SK-N-MC (cell line): ENCODE results near the gene AHSA1.

Source experiments
- DNase-seq: peaks from one replicate; pipeline ENCODE4 v3.0.0-alpha.2; 2011; ENCODE audit warnings: low read depth, low spot score
- H3K27ac ChIP-seq: fragments of 200-600 bp; sonication (generic); 2 replicates; pipeline ENCODE4 v1.5.1; 2016; ENCODE audit warnings: mixed run types
- H3K36me3 ChIP-seq: fragments of 200-600 bp; sonication (generic); 2 replicates; pipeline ENCODE4 v1.6.1; 2017; ENCODE audit warnings: antibody characterized with exemption, low read length, mixed read lengths; ENCODE audit not compliant: insufficient read depth
- H3K4me3 ChIP-seq: fragments of 200-600 bp; sonication (generic); 2 replicates; pipeline ENCODE4 v1.5.1; 2016
- H3K9ac ChIP-seq: fragments of 200-600 bp; sonication (generic); 2 replicates; pipeline ENCODE4 v1.8.0; 2017; ENCODE audit warnings: mixed run types, mixed read lengths; ENCODE audit not compliant: insufficient read length
- H3K9me3 ChIP-seq: fragments of 200-600 bp; sonication (generic); 2 replicates; pipeline ENCODE4 v1.6.1; 2017; ENCODE audit warnings: low read depth, mild to moderate bottlenecking, antibody characterized with exemption, low read length, moderate library complexity, mixed read lengths
- EZH2 ChIP-seq: fragments of 200-600 bp; sonication (generic); IDR thresholded peaks from one replicate; pipeline ENCODE4 v1.6.1; 2017; ENCODE audit warnings: antibody characterized with exemption
- FOXP2 ChIP-seq: optimal IDR thresholded peaks from 2 replicates; pipeline ENCODE3; 2011; ENCODE audit warnings: mild to moderate bottlenecking, moderate library complexity; ENCODE audit not compliant: insufficient read depth; ENCODE audit errors: extremely low read length, control extremely low read depth
- POLR2AphosphoS5 ChIP-seq: IDR thresholded peaks from 2 replicates; pipeline ENCODE4 v1.6.1; 2012; ENCODE audit warnings: mild to moderate bottlenecking, low read depth, low read length, borderline replicate concordance

AHSA1 gene

GRCh38 chr14:77436042-77436441 is 21.9 kb upstream of the AHSA1 start:
- no peak for DNase-seq
- peaks cover 22% of the 10 kb centered on the region for H3K36me3 ChIP-seq

GRCh38 chr14:77438596-77438995 is 19.3 kb upstream of the AHSA1 start:
- peaks cover 38% of the 10 kb centered on the region for H3K36me3 ChIP-seq
- no peak overlapping the region for H3K9ac ChIP-seq
- no peak overlapping the region for H3K4me3 ChIP-seq
- no peak overlapping the region for H3K27ac ChIP-seq
- H3K9me3 ChIP-seq, result no peaks in the 10 kb centered on the region
- no peak for TF ChIP-seq EZH2
- no peak for TF ChIP-seq POLR2AphosphoS5
- TF ChIP-seq FOXP2, result no peak
- no peak for DNase-seq

More at GRCh38 chr14:77436042-77436441, 21.9 kb upstream of the AHSA1 start:
- TF ChIP-seq FOXP2 (no peak), POLR2AphosphoS5 (no peak), EZH2 (no peak)
- Histone ChIP-seq H3K9me3 (no peaks in the 10 kb centered on the region), H3K9ac (no peak overlapping the region), H3K27ac (no peak overlapping the region), H3K4me3 (no peak overlapping the region)

- Histone ChIP-seq H3K4me3 (no peak overlapping the region), H3K36me3 (peaks cover 37% of the 10 kb centered on the region), H3K9me3 (no peaks in the 10 kb centered on the region), H3K27ac (no peak overlapping the region), H3K9ac (no peak overlapping the region)
- DNase-seq, result no peak
- no peak for TF ChIP-seq POLR2AphosphoS5
- no peak for TF ChIP-seq FOXP2
- no peak for TF ChIP-seq EZH2
Measured at GRCh38 chr14:77439861-77440260, 18.0 kb upstream of the AHSA1 start.

- no peak overlapping the region for H3K9ac ChIP-seq
- no peak overlapping the region for H3K27ac ChIP-seq
- no peak for DNase-seq
- TF ChIP-seq POLR2AphosphoS5, result no peak
- no peak for TF ChIP-seq EZH2
- no peak for TF ChIP-seq FOXP2
- H3K4me3 ChIP-seq, result no peak overlapping the region
- peaks cover 31% of the 10 kb centered on the region for H3K36me3 ChIP-seq
- no peaks in the 10 kb centered on the region for H3K9me3 ChIP-seq
Measured at GRCh38 chr14:77442196-77442595, 15.7 kb upstream of the AHSA1 start.

GRCh38 chr14:77455966-77456640 is 1.8 kb upstream of the AHSA1 start:
- Histone ChIP-seq H3K36me3 (peaks cover 15% of the 10 kb centered on the region), H3K9ac (peak overlapping the region; percentile 84), H3K27ac (no peak overlapping the region), H3K4me3 (peak overlapping the region; percentile 98), H3K9me3 (no peaks in the 10 kb centered on the region)
- TF ChIP-seq EZH2, result no peak
- DNase-seq, result no peak

GRCh38 chr14:77457115-77457521 is 775 bp upstream of the AHSA1 start:
- TF ChIP-seq FOXP2 (no peak), POLR2AphosphoS5 (no peak), EZH2 (no peak)
- no peak overlapping the region for H3K27ac ChIP-seq
- peaks cover 25% of the 10 kb centered on the region for H3K36me3 ChIP-seq
- peak overlapping the region; percentile 98 for H3K4me3 ChIP-seq
- DNase-seq, result no peak
- peak overlapping the region; percentile 84 for H3K9ac ChIP-seq
- H3K9me3 ChIP-seq, result no peaks in the 10 kb centered on the region

- H3K36me3 ChIP-seq, result peaks cover 36% of the 10 kb centered on the region
- TF ChIP-seq EZH2 (no peak), POLR2AphosphoS5 (no peak), FOXP2 (no peak)
- H3K9me3 ChIP-seq, result no peaks in the 10 kb centered on the region
- H3K9ac ChIP-seq, result peak overlapping the region; percentile 98
- peak overlapping the region; percentile 98 for H3K4me3 ChIP-seq
- no peak overlapping the region for H3K27ac ChIP-seq
- DNase-seq, result no peak
Measured at GRCh38 chr14:77458249-77458950, 507 bp downstream of the AHSA1 start.

GRCh38 chr14:77459072-77459723 is 1.3 kb downstream of the AHSA1 start:
- peak overlapping the region; percentile 98 for H3K9ac ChIP-seq
- DNase-seq, result peak; percentile 59
- no peak overlapping the region for H3K27ac ChIP-seq

More at GRCh38 chr14:77459072-77459723, 1.3 kb downstream of the AHSA1 start:
- no peak for TF ChIP-seq POLR2AphosphoS5
- no peak for TF ChIP-seq EZH2
- TF ChIP-seq FOXP2, result no peak
- H3K36me3 ChIP-seq, result peaks cover 43% of the 10 kb centered on the region
- peak overlapping the region; percentile 98 for H3K4me3 ChIP-seq
- no peaks in the 10 kb centered on the region for H3K9me3 ChIP-seq
